HG02759 (cell line): Measurements from ENCODE around the gene LINGO3.
"Not testable (repeated sequence)": the region's sequence is repeated elsewhere in the genome, so short reads cannot be mapped to it uniquely, and the experiment has no call there.

ENCODE experiments used
- ATAC-seq: cut with Tn5 transposase; IDR thresholded peaks from one replicate; pipeline ENCODE4 v1.9.1; 2021; ENCODE audit warnings: mild to moderate bottlenecking, moderate library complexity; ENCODE audit not compliant: unreplicated experiment

The LINGO3 gene

GRCh38 chr19:2283835-2284507 is 24.0 kb downstream of the LINGO3 start:
- ATAC-seq = no peak

- ATAC-seq = no peak
These were observed 25.1 kb downstream of the LINGO3 start for GRCh38 chr19:2282862-2283237.

GRCh38 chr19:2282062-2282861 is 25.7 kb downstream of the LINGO3 start, which contains the start of gene PEAK3:
Gene PEAK3 (minus strand): TSS chr19:2282175. CDS start chr19:2280931, 1,244 bp downstream.
- no peak for ATAC-seq

GRCh38 chr19:2281265-2282061 is 26.5 kb downstream of the LINGO3 start:
- not testable (repeated sequence) for ATAC-seq

GRCh38 chr19:2280633-2281264 is 27.2 kb downstream of the LINGO3 start:
- no peak for ATAC-seq

- ATAC-seq = no peak
These were observed 29.3 kb downstream of the LINGO3 start for GRCh38 chr19:2278459-2279158.

- no peak for ATAC-seq
These were observed 30.8 kb downstream of the LINGO3 start for GRCh38 chr19:2277138-2277537.

- ATAC-seq = no peak
These were observed 31.4 kb downstream of the LINGO3 start for GRCh38 chr19:2276429-2276986.

- ATAC-seq = no peak
These were observed 32.1 kb downstream of the LINGO3 start for GRCh38 chr19:2275588-2276428.

GRCh38 chr19:2274931-2275535 is 32.9 kb downstream of the LINGO3 start:
- no peak for ATAC-seq

GRCh38 chr19:2274185-2274711 is 33.7 kb downstream of the LINGO3 start:
- no peak for ATAC-seq

GRCh38 chr19:2273356-2274184 is 34.4 kb downstream of the LINGO3 start:
- ATAC-seq = peak; percentile 34

GRCh38 chr19:2271234-2272103 is 36.5 kb downstream of the LINGO3 start:
- ATAC-seq = no peak

- ATAC-seq = no peak
These were observed 37.3 kb downstream of the LINGO3 start for GRCh38 chr19:2270423-2271233.

- no peak for ATAC-seq
These were observed 37.9 kb downstream of the LINGO3 start for GRCh38 chr19:2270157-2270422.
